HEK293T (cell line): ENCODE measurements around the gene BRINP3.

ENCODE experiments used
- CTCF ChIA-PET: fragments of 350-600 bp; formaldehyde crosslinking; extraction: SDS; loops from one replicate; lab custom pipeline; 2021; ENCODE audit warnings: antibody characterized with exemption, inconsistent platforms; lab: Yijun Ruan, JAX
- POLR2A ChIA-PET: fragments of 350-600 bp; formaldehyde crosslinking; extraction: SDS; loops from one replicate; lab custom pipeline; 2020; ENCODE audit warnings: antibody characterized with exemption, inconsistent platforms; lab: Yijun Ruan, JAX
- DNase-seq: peaks from one replicate; pipeline ENCODE4 v3.0.0; 2012; ENCODE audit warnings: mixed read lengths; ENCODE audit errors: extremely low spot score
- ARNT ChIP-seq: fragments of 450-650 bp; IDR thresholded peaks from 2 replicates; pipeline ENCODE4 v1.6.1; 2017; ENCODE audit warnings: mild to moderate bottlenecking
- BHLHE40 ChIP-seq: fragments of 450-650 bp; IDR thresholded peaks from 2 replicates; pipeline ENCODE4 v1.6.1; 2016; ENCODE audit warnings: mild to moderate bottlenecking, moderate library complexity, borderline replicate concordance
- CTBP1 ChIP-seq: fragments of 450-650 bp; IDR thresholded peaks from 2 replicates; pipeline ENCODE4 v1.6.1; 2016; ENCODE audit warnings: borderline replicate concordance
- ELF4 ChIP-seq: fragments of 450-650 bp; IDR thresholded peaks from 2 replicates; pipeline ENCODE4 v1.6.1; 2017; ENCODE audit warnings: antibody characterized with exemption
- FOXA1 ChIP-seq: fragments of 450-650 bp; IDR thresholded peaks from 2 replicates; pipeline ENCODE4 v1.6.1; 2016; ENCODE audit warnings: mild to moderate bottlenecking
- FOXK2 ChIP-seq: fragments of 450-650 bp; IDR thresholded peaks from 2 replicates; pipeline ENCODE4 v1.6.1; 2016; ENCODE audit warnings: mild to moderate bottlenecking
- FOXM1 ChIP-seq: fragments of 450-650 bp; IDR thresholded peaks from 2 replicates; pipeline ENCODE4 v1.6.1; 2017; ENCODE audit warnings: mild to moderate bottlenecking, borderline replicate concordance
- HDGF ChIP-seq: fragments of 450-650 bp; IDR thresholded peaks from 2 replicates; pipeline ENCODE4 v1.6.1; 2017; ENCODE audit warnings: antibody characterized with exemption, borderline replicate concordance
- L3MBTL2 ChIP-seq: fragments of 450-650 bp; conservative IDR thresholded peaks from 2 replicates; pipeline ENCODE4 v1.6.1; 2016; ENCODE audit warnings: mild to moderate bottlenecking
- LEF1 ChIP-seq: fragments of 450-650 bp; IDR thresholded peaks from 2 replicates; pipeline ENCODE4 v1.6.1; 2017; ENCODE audit warnings: mild to moderate bottlenecking, borderline replicate concordance
- NFRKB ChIP-seq: fragments of 450-650 bp; IDR thresholded peaks from 2 replicates; pipeline ENCODE4 v1.6.1; 2016; ENCODE audit warnings: mild to moderate bottlenecking, moderate library complexity
- PKNOX1 ChIP-seq: fragments of 450-650 bp; IDR thresholded peaks from 2 replicates; pipeline ENCODE4 v1.6.1; 2016
- SP1 ChIP-seq: fragments of 450-650 bp; IDR thresholded peaks from 2 replicates; pipeline ENCODE4 v1.6.1; 2017
- SUZ12 ChIP-seq: fragments of 450-650 bp; IDR thresholded peaks from 2 replicates; pipeline ENCODE4 v1.6.1; 2016; ENCODE audit warnings: mild to moderate bottlenecking
- TARDBP ChIP-seq: fragments of 450-650 bp; IDR thresholded peaks from 2 replicates; pipeline ENCODE4 v1.6.1; 2016
- ZNF384 ChIP-seq: fragments of 450-650 bp; IDR thresholded peaks from 2 replicates; pipeline ENCODE4 v1.6.1; 2016

BRINP3 gene

DNA sequence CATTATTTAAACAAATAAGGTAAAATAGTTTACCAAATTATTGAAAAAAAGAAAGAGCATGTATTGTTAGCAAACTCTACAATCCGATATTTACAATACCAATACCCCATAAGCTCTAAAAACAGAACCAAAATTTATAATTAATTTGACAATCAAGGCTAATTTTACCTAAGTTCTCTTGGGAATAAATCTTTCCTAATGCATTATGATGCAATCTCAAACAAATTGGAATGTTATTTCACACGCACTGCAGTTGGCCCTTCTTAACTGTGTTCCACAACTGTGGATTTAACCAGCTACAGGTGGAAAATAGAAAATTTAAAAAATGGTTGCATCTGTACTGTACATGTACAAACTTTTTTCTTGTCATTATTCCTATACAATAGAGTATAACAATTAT lies 300.1 kb downstream of the BRINP3 start:
- ChIA-PET POLR2A (no interaction called here), CTCF (no interaction called here)
- no peak for TF ChIP-seq FOXA1
- no peak for TF ChIP-seq CTBP1
- TF ChIP-seq PKNOX1, result no peak
- no peak for TF ChIP-seq NFRKB
- TF ChIP-seq SUZ12, result no peak
- no peak for TF ChIP-seq ELF4
- no peak for TF ChIP-seq ARNT
- TF ChIP-seq L3MBTL2, result no peak
- no peak for TF ChIP-seq SP1
- no peak for TF ChIP-seq LEF1
- no peak for TF ChIP-seq BHLHE40
- TF ChIP-seq HDGF, result no peak
- TF ChIP-seq ZNF384, result no peak
- TF ChIP-seq FOXM1, result no peak
- TF ChIP-seq FOXK2, result no peak
- DNase-seq, result no peak

DNA sequence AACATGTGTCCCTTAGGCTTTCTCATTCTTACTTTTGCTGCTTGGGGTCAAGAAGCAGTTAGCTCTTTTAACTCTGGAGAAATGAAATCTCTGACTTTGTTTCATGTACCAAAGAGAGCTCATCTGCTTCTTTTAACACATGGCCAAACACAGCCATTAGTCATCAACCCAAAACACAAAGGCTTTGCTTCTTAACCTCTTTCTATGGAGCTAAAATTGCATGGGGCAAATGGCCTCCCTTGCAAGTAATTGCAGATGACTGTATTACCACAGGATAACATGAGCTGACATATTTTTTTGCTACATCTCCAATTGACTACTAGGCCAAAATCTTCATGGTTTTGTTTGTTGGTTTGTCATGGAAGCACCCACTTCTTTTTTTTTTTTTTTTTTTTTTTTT lies 300.9 kb downstream of the BRINP3 start:
- ChIA-PET CTCF (no interaction called here), POLR2A (no interaction called here)
- TF ChIP-seq L3MBTL2 (no peak), PKNOX1 (no peak), SP1 (no peak), TARDBP (no peak), ELF4 (no peak), NFRKB (no peak)
- no peak for DNase-seq

GRCh38 chr1:190175320-190175719 lies 302.3 kb downstream of the BRINP3 start:
- CTCF ChIA-PET, result no interaction called here
- POLR2A ChIA-PET, result no interaction called here
- no peak for DNase-seq
- TF ChIP-seq ZNF384 (no peak), TARDBP (no peak), SUZ12 (no peak), BHLHE40 (no peak), PKNOX1 (no peak), CTBP1 (no peak), FOXM1 (no peak)

DNA sequence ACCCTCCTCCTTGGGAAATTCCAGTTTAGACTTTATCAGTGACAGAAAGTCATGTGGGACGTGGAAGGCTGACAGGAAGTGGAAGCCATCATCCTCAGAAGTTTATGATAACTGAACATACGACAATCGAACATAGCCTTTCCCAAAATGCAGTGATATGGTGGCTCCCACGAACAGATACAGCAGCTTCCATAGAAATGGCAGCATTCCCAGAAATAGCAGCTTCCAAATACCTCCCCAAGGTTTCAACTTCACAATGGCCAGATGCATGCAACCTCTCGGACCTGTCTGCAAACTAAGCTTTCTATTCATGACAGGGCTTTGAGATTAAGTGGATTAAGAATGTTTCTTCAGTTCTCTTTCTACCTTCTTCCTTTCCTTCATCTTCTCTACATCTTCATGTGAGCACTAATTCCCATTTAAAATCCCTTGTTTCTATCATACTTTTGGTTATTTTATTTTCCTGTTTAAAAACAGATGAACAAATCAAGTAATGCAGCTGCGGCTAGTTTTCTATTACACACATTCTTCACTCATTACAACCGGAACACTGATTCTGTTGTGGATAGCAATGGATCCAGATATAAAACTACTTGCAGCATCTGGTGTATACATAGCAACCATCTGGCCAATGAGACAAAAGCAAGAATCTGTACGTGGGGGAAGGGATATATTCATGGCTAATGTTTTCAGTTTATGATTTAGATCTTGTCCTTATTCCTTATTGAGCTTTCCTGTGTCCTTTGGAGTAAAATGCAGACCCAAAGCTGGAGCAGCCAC lies 304.8 kb downstream of the BRINP3 start:
- TF ChIP-seq LEF1 (no peak), ARNT (no peak), FOXK2 (no peak), TARDBP (no peak), ELF4 (no peak), BHLHE40 (no peak), HDGF (no peak), FOXA1 (no peak)
- ChIA-PET POLR2A (no interaction called here), CTCF (no interaction called here)
- no peak for DNase-seq

- ChIA-PET CTCF (no interaction called here), POLR2A (no interaction called here)
- TF ChIP-seq SUZ12 (no peak), CTBP1 (no peak), NFRKB (no peak), ZNF384 (no peak), ARNT (no peak), ELF4 (no peak)
- DNase-seq, result no peak
Observed at GRCh38 chr1:190170321-190170720, 307.3 kb downstream of the BRINP3 start.

GRCh38 chr1:190169311-190170067 lies 308.2 kb downstream of the BRINP3 start:
- TF ChIP-seq PKNOX1, result no peak
- TF ChIP-seq SP1, result no peak
- TF ChIP-seq BHLHE40, result no peak
- TF ChIP-seq ELF4, result no peak
- ChIA-PET CTCF (no interaction called here), POLR2A (no interaction called here)
- DNase-seq, result no peak
